HEK293 (cell line): ENCODE data around the gene CDIPT.
A peak's percentile ranks its signal among the peaks of the same experiment; 100 is the strongest.

Experiments
- CTCF ChIA-PET: fragments of 350-600 bp; formaldehyde crosslinking; extraction: SDS; loops from one replicate; lab custom pipeline; 2021; ENCODE audit warnings: antibody characterized with exemption; lab: Yijun Ruan, JAX
- POLR2A ChIA-PET: fragments of 300-600 bp; formaldehyde crosslinking; extraction: SDS; loops from one replicate; lab custom pipeline; 2020; ENCODE audit warnings: antibody characterized with exemption, inconsistent platforms; lab: Yijun Ruan, JAX
- H3K27ac ChIP-seq: fragments of 200-500 bp; sonication (Bioruptor generic); 2 replicates; pipeline ENCODE4 v1.5.1; 2014; ENCODE audit warnings: low read depth, low read length, control low read depth, inconsistent platforms; ENCODE audit errors: extremely low read depth
- H3K36me3 ChIP-seq, 2 experiments: fragments of 200-500 bp in 1 of 2; sonication (Bioruptor generic) in 1 of 2; 1 replicate in 1 of 2; 2 replicates in 1 of 2; pipeline ENCODE4 v1.5.1; 2014 to 2017; ENCODE audit warnings: inconsistent platforms in 2 of 2, low read length in 2 of 2; ENCODE audit not compliant: control insufficient read depth in 2 of 2, insufficient read depth in 1 of 2
- H3K4me1 ChIP-seq: fragments of 200-500 bp; sonication (Bioruptor generic); 2 replicates; pipeline ENCODE4 v1.5.1; 2014; ENCODE audit warnings: mild to moderate bottlenecking, low read length, inconsistent platforms; ENCODE audit not compliant: control insufficient read depth, insufficient read depth
- H3K4me3 ChIP-seq: 2 replicates; pipeline ENCODE4 v1.5.1; 2011; ENCODE audit warnings: low read depth, mild to moderate bottlenecking, control low read depth, low read length, moderate library complexity
- H3K9me3 ChIP-seq: fragments of 200-500 bp; sonication (Bioruptor generic); 2 replicates; pipeline ENCODE4 v1.5.1; 2014; ENCODE audit warnings: low read depth, low read length, inconsistent platforms; ENCODE audit not compliant: control insufficient read depth, insufficient read depth
- CTCF ChIP-seq: fragments of 450-650 bp; formaldehyde crosslinking; IDR thresholded peaks from 2 replicates; pipeline ENCODE4 v1.5.1; 2016; ENCODE audit warnings: missing biosample characterization, missing genetic modification characterization
- HIC1 ChIP-seq: fragments of 450-650 bp; formaldehyde crosslinking; IDR thresholded peaks from 2 replicates; pipeline ENCODE4 v1.5.1; 2016; ENCODE audit warnings: missing biosample characterization, missing genetic modification characterization
- REST ChIP-seq: fragments of 450-650 bp; formaldehyde crosslinking; IDR thresholded peaks from 2 replicates; pipeline ENCODE4 v1.5.1; 2016; ENCODE audit warnings: missing biosample characterization, missing genetic modification characterization
- YY1 ChIP-seq: fragments of 450-650 bp; formaldehyde crosslinking; IDR thresholded peaks from 2 replicates; pipeline ENCODE4 v1.5.1; 2018; ENCODE audit warnings: missing biosample characterization, missing genetic modification characterization
- ZFP3 ChIP-seq: fragments of 450-650 bp; formaldehyde crosslinking; IDR thresholded peaks from 2 replicates; pipeline ENCODE4 v1.5.1; 2016; ENCODE audit warnings: low read depth, missing biosample characterization, missing genetic modification characterization
- ZFP69B ChIP-seq: fragments of 450-650 bp; formaldehyde crosslinking; IDR thresholded peaks from 2 replicates; pipeline ENCODE4 v1.5.1; 2016; ENCODE audit warnings: missing biosample characterization, missing genetic modification characterization
- ZNF157 ChIP-seq: fragments of 450-650 bp; formaldehyde crosslinking; IDR thresholded peaks from 2 replicates; pipeline ENCODE4 v1.5.1; 2016; ENCODE audit warnings: missing biosample characterization, missing genetic modification characterization
- ZNF175 ChIP-seq: fragments of 450-650 bp; formaldehyde crosslinking; IDR thresholded peaks from 2 replicates; pipeline ENCODE4 v1.5.1; 2016; ENCODE audit warnings: missing biosample characterization, missing genetic modification characterization
- ZNF2 ChIP-seq: fragments of 450-650 bp; formaldehyde crosslinking; IDR thresholded peaks from 2 replicates; pipeline ENCODE4 v1.5.1; 2016; ENCODE audit warnings: missing biosample characterization, missing genetic modification characterization
- ZNF202 ChIP-seq: fragments of 450-650 bp; formaldehyde crosslinking; IDR thresholded peaks from 2 replicates; pipeline ENCODE4 v1.5.1; 2016; ENCODE audit warnings: missing biosample characterization, missing genetic modification characterization, borderline replicate concordance
- ZNF26 ChIP-seq: fragments of 450-650 bp; formaldehyde crosslinking; IDR thresholded peaks from 2 replicates; pipeline ENCODE4 v1.5.1; 2016; ENCODE audit warnings: missing biosample characterization, missing genetic modification characterization
- ZNF266 ChIP-seq: fragments of 450-650 bp; formaldehyde crosslinking; IDR thresholded peaks from 2 replicates; pipeline ENCODE4 v1.5.1; 2016; ENCODE audit warnings: missing biosample characterization, missing genetic modification characterization, low read depth
- ZNF37A ChIP-seq: fragments of 450-650 bp; IDR thresholded peaks from 2 replicates; pipeline ENCODE4 v1.5.1; 2018; ENCODE audit warnings: missing biosample characterization, missing genetic modification characterization
- ZNF391 ChIP-seq: fragments of 450-650 bp; formaldehyde crosslinking; IDR thresholded peaks from 2 replicates; pipeline ENCODE4 v1.5.1; 2016; ENCODE audit warnings: low read depth, missing biosample characterization, missing genetic modification characterization, borderline replicate concordance
- ZNF48 ChIP-seq: fragments of 450-650 bp; formaldehyde crosslinking; IDR thresholded peaks from 2 replicates; pipeline ENCODE4 v1.5.1; 2016; ENCODE audit warnings: missing biosample characterization, missing genetic modification characterization
- ZNF596 ChIP-seq: fragments of 450-650 bp; IDR thresholded peaks from 2 replicates; pipeline ENCODE4 v1.5.0; 2018; ENCODE audit warnings: missing biosample characterization, mild to moderate bottlenecking, missing genetic modification characterization, moderate library complexity
- ZNF645 ChIP-seq: fragments of 450-650 bp; formaldehyde crosslinking; IDR thresholded peaks from 2 replicates; pipeline ENCODE4; 2016; ENCODE audit warnings: missing biosample characterization, missing genetic modification characterization
- ZNF654 ChIP-seq: fragments of 450-650 bp; formaldehyde crosslinking; IDR thresholded peaks from 2 replicates; pipeline ENCODE4 v1.5.1; 2016; ENCODE audit warnings: low read depth, missing biosample characterization, missing genetic modification characterization
- ZNF677 ChIP-seq: fragments of 450-650 bp; IDR thresholded peaks from 2 replicates; pipeline ENCODE4 v1.5.0; 2018; ENCODE audit warnings: missing biosample characterization, mild to moderate bottlenecking, missing genetic modification characterization, moderate library complexity
- ZNF785 ChIP-seq: fragments of 450-650 bp; formaldehyde crosslinking; IDR thresholded peaks from 2 replicates; pipeline ENCODE4 v1.5.1; 2016; ENCODE audit warnings: missing biosample characterization, missing genetic modification characterization
- TF ChIP-seq, protein P1 (sequence below): sonication (generic); formaldehyde crosslinking; IDR thresholded peaks from 2 replicates; pipeline ENCODE4 v1.8.1; 2022; ENCODE audit warnings: mild to moderate bottlenecking, moderate library complexity, missing genetic modification reagents
- TF ChIP-seq, protein P2 (sequence below): fragments of 450-650 bp; formaldehyde crosslinking; IDR thresholded peaks from 2 replicates; pipeline ENCODE4 v1.5.1; 2017; ENCODE audit warnings: missing biosample characterization, missing genetic modification characterization

Gene CDIPT

DNA sequence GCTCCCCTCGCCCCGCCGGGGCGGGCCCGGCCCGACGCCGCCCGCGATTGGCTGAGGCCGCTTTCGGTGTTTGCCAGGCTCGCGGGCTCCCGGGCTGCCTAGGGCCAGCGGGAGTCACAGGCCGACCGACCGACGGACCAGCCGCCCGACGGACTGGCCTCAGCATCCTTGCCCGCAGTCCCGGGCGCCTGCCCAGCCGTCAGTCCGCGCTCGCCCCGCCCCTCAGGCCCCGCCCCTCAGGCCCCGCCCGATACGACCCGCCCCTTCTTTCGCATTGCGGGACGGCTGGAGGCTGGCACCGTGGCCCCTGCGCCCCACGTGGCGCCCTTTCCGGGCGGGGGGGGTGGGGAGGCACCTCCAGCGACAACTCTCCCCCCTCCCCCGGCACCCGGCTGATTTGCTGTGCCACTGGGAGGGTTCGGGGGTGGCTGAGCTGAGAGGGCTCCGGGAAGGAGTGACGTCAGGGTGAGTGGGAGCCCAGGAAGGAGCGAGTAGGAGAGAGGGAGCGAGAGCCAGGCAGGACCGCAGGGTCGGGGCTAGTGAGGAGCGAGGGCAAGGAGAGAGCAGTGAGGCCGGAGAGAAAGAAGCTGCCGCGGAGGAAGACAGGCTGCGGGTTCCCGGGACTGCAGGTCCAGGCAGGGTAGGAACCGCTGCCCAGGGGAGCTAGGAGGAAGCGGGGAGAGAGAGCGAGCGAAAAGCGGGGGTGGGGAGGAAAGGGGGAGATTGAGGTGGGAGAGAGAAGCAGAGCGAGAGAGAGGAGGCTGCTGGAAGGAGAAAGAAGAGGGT lies 37.3 kb upstream of the CDIPT start, which contains the start of gene ASPHD1:
TSS of gene ASPHD1 (plus strand) at position 387 of the 786 bp plus-strand sequence. CDS start 484 bp downstream, outside the sequence.
- CTCF ChIA-PET: interaction anchor here (0.7 to 2.1 kb wide), 6 partner anchors 16 to 122 kb away, joined by 3 to 10 read pairs (median 3); partner anchors contain the start of genes MVP and PAGR1
- Histone ChIP-seq H3K4me3 (peak within 1 kb of the TSS; percentile 51), H3K27ac (no peak within 1 kb of the TSS), H3K36me3 (no peaks in the 10 kb centered on the region), H3K4me1 (peaks cover 2% of the 10 kb centered on the region; the same call in 1 of the 2 replicates), H3K9me3 (no peaks in the 10 kb centered on the region)
- POLR2A ChIA-PET: interaction anchor here (0.5 to 2.2 kb wide), 18 partner anchors 9 to 106 kb away, joined by 3 to 13 read pairs (median 4); partner anchors contain the start of genes CDIPT, HIRIP3, MVP and TAOK2
- TF ChIP-seq ZNF157 (no peak), ZNF202 (tag by site-specific recombination) (no peak), ZNF266 (tag by site-specific recombination) (no peak), YY1 (tag by site-specific recombination) (no peak), ZNF654 (tag by site-specific recombination) (no peak), ZFP69B (tag by site-specific recombination) (peak; percentile 41; the same call in 1 of the 2 replicates), ZNF645 (tag by site-specific recombination) (peak; percentile 88; the same call in 1 of the 2 replicates), ZNF391 (tag by site-specific recombination) (peak; percentile 81; the same call in 1 of the 2 replicates), CTCF (no peak), ZNF26 (tag by site-specific recombination) (no peak), ZFP3 (no peak), REST (tag by site-specific recombination) (peak; percentile 61), ZNF48 (tag by site-specific recombination) (no peak), HIC1 (tag by site-specific recombination) (peak; percentile 79; the same call in 1 of the 2 replicates), ZNF37A (tag by site-specific recombination) (no peak), ZNF2 (tag by site-specific recombination) (peak; percentile 86), ZNF175 (no peak), ZNF677 (tag by site-specific recombination) (no peak), ZNF785 (tag by site-specific recombination) (peak; percentile 77; the same call in 1 of the 2 replicates), ZNF596 (tag by site-specific recombination) (peak; percentile 90)
- TF ChIP-seq, protein P1, sequence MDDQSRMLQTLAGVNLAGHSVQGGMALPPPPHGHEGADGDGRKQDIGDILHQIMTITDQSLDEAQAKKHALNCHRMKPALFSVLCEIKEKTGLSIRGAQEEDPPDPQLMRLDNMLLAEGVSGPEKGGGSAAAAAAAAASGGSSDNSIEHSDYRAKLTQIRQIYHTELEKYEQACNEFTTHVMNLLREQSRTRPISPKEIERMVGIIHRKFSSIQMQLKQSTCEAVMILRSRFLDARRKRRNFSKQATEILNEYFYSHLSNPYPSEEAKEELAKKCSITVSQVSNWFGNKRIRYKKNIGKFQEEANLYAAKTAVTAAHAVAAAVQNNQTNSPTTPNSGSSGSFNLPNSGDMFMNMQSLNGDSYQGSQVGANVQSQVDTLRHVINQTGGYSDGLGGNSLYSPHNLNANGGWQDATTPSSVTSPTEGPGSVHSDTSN (CRISPR knock-in tag): no peak; the same call in 1 of the 2 replicates
- TF ChIP-seq, protein P2, sequence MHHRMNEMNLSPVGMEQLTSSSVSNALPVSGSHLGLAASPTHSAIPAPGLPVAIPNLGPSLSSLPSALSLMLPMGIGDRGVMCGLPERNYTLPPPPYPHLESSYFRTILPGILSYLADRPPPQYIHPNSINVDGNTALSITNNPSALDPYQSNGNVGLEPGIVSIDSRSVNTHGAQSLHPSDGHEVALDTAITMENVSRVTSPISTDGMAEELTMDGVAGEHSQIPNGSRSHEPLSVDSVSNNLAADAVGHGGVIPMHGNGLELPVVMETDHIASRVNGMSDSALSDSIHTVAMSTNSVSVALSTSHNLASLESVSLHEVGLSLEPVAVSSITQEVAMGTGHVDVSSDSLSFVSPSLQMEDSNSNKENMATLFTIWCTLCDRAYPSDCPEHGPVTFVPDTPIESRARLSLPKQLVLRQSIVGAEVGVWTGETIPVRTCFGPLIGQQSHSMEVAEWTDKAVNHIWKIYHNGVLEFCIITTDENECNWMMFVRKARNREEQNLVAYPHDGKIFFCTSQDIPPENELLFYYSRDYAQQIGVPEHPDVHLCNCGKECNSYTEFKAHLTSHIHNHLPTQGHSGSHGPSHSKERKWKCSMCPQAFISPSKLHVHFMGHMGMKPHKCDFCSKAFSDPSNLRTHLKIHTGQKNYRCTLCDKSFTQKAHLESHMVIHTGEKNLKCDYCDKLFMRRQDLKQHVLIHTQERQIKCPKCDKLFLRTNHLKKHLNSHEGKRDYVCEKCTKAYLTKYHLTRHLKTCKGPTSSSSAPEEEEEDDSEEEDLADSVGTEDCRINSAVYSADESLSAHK (tag by site-specific recombination): no peak
